ENCODE data around the gene MFNG.

MFNG gene

GRCh38 chr22:37499789-37500540 is 13.8 kb upstream of the MFNG start:
- Histone ChIP-seq H3K4me3 (replicated peaks; ENCODE audit: insufficient read depth, low read length) (no peak overlapping the region), H3K27me3 (ENCODE audit: insufficient read depth, poor library complexity, severe bottlenecking) (peaks cover 14% of the 10 kb centered on the region), H3K27ac (replicated peaks) (no peak overlapping the region)
- TF ChIP-seq CTCF (IDR thresholded peaks at IDR 0.05; ENCODE audit: insufficient read depth, low read length) (no peak), REST (IDR thresholded peaks at IDR 0.05; ENCODE audit: insufficient replicate concordance, low read depth) (no peak), GABPA (IDR thresholded peaks at IDR 0.05; ENCODE audit: low read depth) (no peak), POLR2AphosphoS5 (IDR thresholded peaks at IDR 0.05; ENCODE audit: low read depth) (no peak), SPI1 (IDR thresholded peaks at IDR 0.05; ENCODE audit: borderline replicate concordance, low read depth) (no peak)
- no peak for DNase-seq (ENCODE audit: low read depth in 1 of 2, low spot score in 1 of 2)

DNA sequence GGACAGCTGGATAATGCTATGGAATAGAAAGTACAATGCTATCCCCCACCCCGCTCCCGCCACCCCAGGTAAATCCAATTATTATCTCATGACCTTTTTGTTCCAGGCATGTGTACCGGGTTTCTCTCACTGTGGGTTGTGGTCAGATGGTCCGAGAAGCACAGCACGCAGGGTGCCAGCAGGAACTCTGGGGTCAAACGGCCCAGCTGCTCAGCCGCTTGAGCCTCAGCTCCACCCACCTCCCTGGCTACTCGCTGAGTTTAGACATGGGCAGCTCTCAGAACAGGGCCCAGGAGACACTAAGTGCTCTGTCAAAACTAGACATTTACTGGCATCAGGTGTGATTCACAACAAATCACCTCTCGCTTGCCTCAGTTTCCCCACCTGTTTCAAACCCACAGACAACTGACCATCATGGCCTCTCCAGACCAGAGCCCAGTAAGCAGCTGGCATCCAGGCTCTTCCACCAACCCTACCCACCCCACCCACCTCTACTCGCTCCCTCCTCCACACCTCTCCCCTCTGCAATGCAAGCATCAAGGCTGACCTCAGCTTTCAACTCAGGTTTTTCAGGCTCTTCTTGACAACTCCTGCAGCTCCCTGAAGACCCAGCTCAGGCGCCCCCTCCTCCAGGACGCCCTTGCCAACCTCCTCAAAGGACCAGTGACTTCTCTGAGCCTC is 13.0 kb upstream of the MFNG start:
- H3K27ac ChIP-seq (replicated peaks) = no peak overlapping the region

More for the DNA sequence above, 13.0 kb upstream of the MFNG start:
- Histone ChIP-seq H3K27me3 (ENCODE audit: insufficient read depth, poor library complexity, severe bottlenecking) (peaks cover 14% of the 10 kb centered on the region), H3K4me3 (replicated peaks; ENCODE audit: insufficient read depth, low read length) (no peak overlapping the region)
- no peak for DNase-seq (ENCODE audit: low read depth in 1 of 2, low spot score in 1 of 2)
- no peak for TF ChIP-seq SPI1 (IDR thresholded peaks at IDR 0.05; ENCODE audit: borderline replicate concordance, low read depth)
- TF ChIP-seq GABPA (IDR thresholded peaks at IDR 0.05; ENCODE audit: low read depth) = no peak
- no peak for TF ChIP-seq CTCF (IDR thresholded peaks at IDR 0.05; ENCODE audit: insufficient read depth, low read length)
- TF ChIP-seq REST (IDR thresholded peaks at IDR 0.05; ENCODE audit: insufficient replicate concordance, low read depth) = no peak
- TF ChIP-seq POLR2AphosphoS5 (IDR thresholded peaks at IDR 0.05; ENCODE audit: low read depth) = no peak

Data from HL-60 (cell line).